HG02981 (cell line): Measurements from ENCODE around the gene CYP2J2.
"Not testable (repeated sequence)": the region's sequence is repeated elsewhere in the genome, so short reads cannot be mapped to it uniquely, and the experiment has no call there.

Experiments used
- ATAC-seq: cut with Tn5 transposase; IDR thresholded peaks from one replicate; pipeline ENCODE4 v1.9.1; 2021; ENCODE audit warnings: mild to moderate bottlenecking, moderate library complexity; ENCODE audit not compliant: unreplicated experiment

The CYP2J2 gene

GRCh38 chr1:59921258-59921899 lies 5.2 kb downstream of the CYP2J2 start:
- ATAC-seq: not testable (repeated sequence)

GRCh38 chr1:59919746-59920145 lies 6.8 kb downstream of the CYP2J2 start:
- ATAC-seq: no peak

- no peak for ATAC-seq
Measured at GRCh38 chr1:59917785-59918180, 8.8 kb downstream of the CYP2J2 start.

- no peak for ATAC-seq
Measured at GRCh38 chr1:59917026-59917784, 9.4 kb downstream of the CYP2J2 start.

- ATAC-seq: no peak
Measured at GRCh38 chr1:59915516-59915915, 11.1 kb downstream of the CYP2J2 start.

GRCh38 chr1:59914791-59915286 lies 11.7 kb downstream of the CYP2J2 start:
- ATAC-seq: not testable (repeated sequence)

- ATAC-seq: no peak
Measured at GRCh38 chr1:59908682-59909081, 17.9 kb downstream of the CYP2J2 start.

- no peak for ATAC-seq
Measured at GRCh38 chr1:59908084-59908483, 18.5 kb downstream of the CYP2J2 start.

GRCh38 chr1:59906931-59907330 lies 19.6 kb downstream of the CYP2J2 start:
- ATAC-seq: no peak

GRCh38 chr1:59903141-59903754 lies 23.3 kb downstream of the CYP2J2 start:
- peak; percentile 80 for ATAC-seq

GRCh38 chr1:59901770-59902388 lies 24.7 kb downstream of the CYP2J2 start:
- no peak for ATAC-seq

- ATAC-seq: no peak
Measured at GRCh38 chr1:59900640-59901039, 25.9 kb downstream of the CYP2J2 start.

- ATAC-seq: no peak
Measured at GRCh38 chr1:59898927-59899326, 27.6 kb downstream of the CYP2J2 start.

- ATAC-seq: no peak
Measured at GRCh38 chr1:59897165-59897564, 29.4 kb downstream of the CYP2J2 start.

- no peak for ATAC-seq
Measured at GRCh38 chr1:59892841-59893811, 33.4 kb downstream of the CYP2J2 start.

- no peak for ATAC-seq
Measured at GRCh38 chr1:59885160-59885832, 41.3 kb downstream of the CYP2J2 start.

GRCh38 chr1:59880735-59881134 lies 45.8 kb downstream of the CYP2J2 start:
- ATAC-seq: no peak

GRCh38 chr1:59879996-59880505 lies 46.5 kb downstream of the CYP2J2 start:
- no peak for ATAC-seq

GRCh38 chr1:59879574-59879973 lies 47.0 kb downstream of the CYP2J2 start:
- ATAC-seq: peak; percentile 64
